Renal pelvis (tissue), 12 donors: ENCODE measurements around the gene RAD52. TPM values are rescaled to one million over a fixed set of nuclear protein-coding genes. Genes with fewer than 3 reads are reported as not detected.

Experiments
- DNase-seq: peaks from one replicate; pipeline ENCODE4 v3.0.0-alpha.2; 2013
- long read RNA-seq, 16 experiments: transcript quantifications; one replicate each; lab custom pipeline, GENCODE V29; 2026
- polyA plus RNA-seq, 3 donors: library from polyadenylated mRNA; unstranded; fragments of 120-200 nt; gene quantifications; one replicate each; pipeline ENCODE4 v1.2.1, GENCODE V29; 2013; ENCODE audit not compliant: insufficient read length in 3 of 3

The RAD52 gene
- polyA plus RNA-seq: 10 to 100 TPM; 21.3 to 46.6 (median 41.0) TPM
- long read RNA-seq, donor 1, partial matches to known transcripts: 0 of 1 reads
- long read RNA-seq, donor 1, other reads (novel, unspliced or antisense): 0 of 1 reads
- long read RNA-seq, donor 2: 0 reads
- long read RNA-seq, donor 3: 0 reads
- long read RNA-seq, donor 4, partial matches to known transcripts: 0 of 3 reads
- long read RNA-seq, donor 4, other reads (novel, unspliced or antisense): 0 of 3 reads
- long read RNA-seq, donor 5: 0 reads
- long read RNA-seq, donor 6, partial matches to known transcripts: 0 of 3 reads
- long read RNA-seq, donor 6, other reads (novel, unspliced or antisense): 0 of 3 reads
- long read RNA-seq, donor 7, transcript RAD52-213 (2 exons, 399 nt): major isoform, 5 of 5 reads
- long read RNA-seq, donor 7, partial matches to known transcripts: 0 of 5 reads
- long read RNA-seq, donor 7, other reads (novel, unspliced or antisense): 0 of 5 reads
- long read RNA-seq, donor 8, partial matches to known transcripts: 0 of 2 reads
- long read RNA-seq, donor 8, other reads (novel, unspliced or antisense): 0 of 2 reads
- long read RNA-seq, donor 9, partial matches to known transcripts: 0 of 2 reads
- long read RNA-seq, donor 9, other reads (novel, unspliced or antisense): 0 of 2 reads
- long read RNA-seq, donor 10, transcript RAD52-213 (2 exons, 399 nt): major isoform, 7 of 7 reads
- long read RNA-seq, donor 10, partial matches to known transcripts: 0 of 7 reads
- long read RNA-seq, donor 10, other reads (novel, unspliced or antisense): 0 of 7 reads
- long read RNA-seq, donor 11, partial matches to known transcripts: 0 of 3 reads
- long read RNA-seq, donor 11, other reads (novel, unspliced or antisense): 0 of 3 reads
- long read RNA-seq, donor 12, partial matches to known transcripts: 0 of 4 reads
- long read RNA-seq, donor 12, other reads (novel, unspliced or antisense): 0 of 4 reads
- long read RNA-seq, donor 13, partial matches to known transcripts: 5 of 8 reads
- long read RNA-seq, donor 13, other reads (novel, unspliced or antisense): 0 of 8 reads
- long read RNA-seq, donor 14: 0 reads
- long read RNA-seq, donor 15, partial matches to known transcripts: 0 of 5 reads
- long read RNA-seq, donor 15, other reads (novel, unspliced or antisense): 0 of 5 reads
- long read RNA-seq, donor 16, partial matches to known transcripts: 0 of 3 reads
- long read RNA-seq, donor 16, other reads (novel, unspliced or antisense): 0 of 3 reads

- peak; percentile 99 for DNase-seq
Measured at GRCh38 chr12:949453-950191, at the start of gene RAD52. Gene RAD52 (minus strand): TSS chr12:949694. CDS start chr12:933058, 16,636 bp downstream.

DNA sequence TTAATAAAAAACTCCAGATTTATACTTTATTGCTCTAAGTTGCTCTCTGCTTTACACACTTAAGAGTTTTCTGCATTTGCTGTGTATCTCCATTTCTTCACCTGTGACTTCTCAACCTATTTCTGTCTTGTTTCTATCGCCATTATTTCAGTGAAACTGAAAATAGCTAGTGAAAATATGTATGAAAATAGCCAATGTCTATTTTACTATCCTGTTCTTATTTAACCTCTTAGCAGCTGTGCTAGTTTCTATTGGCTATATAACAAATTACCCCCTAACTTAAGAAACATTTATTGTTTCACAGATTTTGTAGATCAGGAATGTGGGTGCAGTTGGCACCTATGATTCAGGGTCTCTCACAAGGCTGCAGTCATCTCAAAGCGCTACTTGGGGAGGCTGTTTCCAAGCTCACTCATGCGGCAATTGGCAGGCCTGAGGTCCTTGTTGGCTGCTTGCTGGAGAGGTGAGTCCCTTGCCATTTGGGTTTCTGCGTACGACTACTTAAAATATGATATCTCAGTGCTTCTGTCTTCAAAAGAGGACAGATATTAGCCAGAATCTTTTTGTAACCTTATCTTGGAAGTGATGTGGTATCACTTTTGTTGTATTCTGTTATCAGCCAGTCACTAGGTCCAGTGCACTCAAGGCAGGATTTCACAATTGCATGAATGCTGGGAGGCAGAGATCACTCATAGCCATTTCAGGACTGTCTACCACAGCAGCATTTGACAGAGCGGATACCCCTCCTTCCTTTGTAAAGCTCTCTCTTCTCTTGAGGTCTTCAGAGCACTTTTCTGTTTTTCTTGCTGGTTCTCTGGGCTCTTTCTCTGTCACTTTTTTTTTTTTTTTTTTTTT is 48.8 kb upstream of the RAD52 start:
- no peak for DNase-seq

DNA sequence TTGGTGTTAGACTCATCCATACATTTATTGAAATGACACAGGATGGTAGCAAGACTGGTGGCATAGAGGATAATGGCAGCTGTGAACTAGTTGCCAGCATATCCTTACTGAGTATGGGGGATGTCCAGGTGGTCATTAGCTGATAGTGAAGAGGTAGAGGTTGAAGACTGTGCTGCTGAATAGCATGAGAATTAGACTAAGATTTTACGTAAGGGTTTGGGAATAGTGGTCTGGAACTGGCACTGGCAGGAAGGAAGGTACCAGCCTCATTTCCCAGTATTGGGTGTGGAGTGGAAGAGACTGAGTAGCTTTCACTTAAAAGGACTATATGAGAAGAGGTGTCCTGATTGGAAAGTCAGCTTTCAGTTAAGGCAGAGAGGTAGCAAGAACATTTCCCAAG is 48.0 kb upstream of the RAD52 start:
- DNase-seq: no peak

DNA sequence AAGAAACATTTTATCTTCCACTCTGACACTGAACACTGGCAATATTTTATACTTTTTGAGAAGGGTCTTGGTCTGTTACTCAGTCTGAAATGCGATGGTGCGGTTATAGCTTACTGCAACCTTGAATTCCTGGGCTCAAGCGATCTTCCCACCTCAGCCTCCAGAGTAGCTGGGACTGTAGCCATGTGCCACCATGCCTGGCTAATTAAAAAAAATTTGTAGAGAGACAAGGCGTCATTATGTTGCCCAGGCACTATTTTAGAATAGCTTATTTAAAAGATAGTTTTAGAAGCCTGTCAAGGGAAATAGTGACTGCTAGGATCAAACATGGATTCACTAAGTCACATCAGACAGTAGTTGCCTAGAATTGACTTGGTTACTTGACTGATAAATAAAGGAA is 47.4 kb upstream of the RAD52 start:
- no peak for DNase-seq

DNA sequence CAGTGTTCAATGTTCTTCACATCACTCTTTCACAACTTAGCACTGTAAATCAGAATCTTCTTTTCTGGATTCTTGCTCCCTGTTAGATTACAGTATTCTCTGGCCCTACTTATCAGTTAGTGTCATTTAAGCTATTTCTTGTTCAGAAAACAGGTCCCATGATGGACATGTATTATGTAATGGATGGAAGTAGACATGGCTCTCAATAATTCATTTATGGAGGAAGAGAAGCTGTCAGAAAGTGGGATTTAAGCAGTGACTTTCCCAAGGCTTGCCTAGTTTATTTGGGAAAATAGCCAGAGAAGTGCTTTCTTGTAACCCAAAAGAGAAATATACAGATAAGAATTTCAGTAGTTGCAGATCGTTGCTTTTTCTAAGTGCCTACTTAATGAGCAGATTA is 43.2 kb upstream of the RAD52 start:
- no peak for DNase-seq

DNA sequence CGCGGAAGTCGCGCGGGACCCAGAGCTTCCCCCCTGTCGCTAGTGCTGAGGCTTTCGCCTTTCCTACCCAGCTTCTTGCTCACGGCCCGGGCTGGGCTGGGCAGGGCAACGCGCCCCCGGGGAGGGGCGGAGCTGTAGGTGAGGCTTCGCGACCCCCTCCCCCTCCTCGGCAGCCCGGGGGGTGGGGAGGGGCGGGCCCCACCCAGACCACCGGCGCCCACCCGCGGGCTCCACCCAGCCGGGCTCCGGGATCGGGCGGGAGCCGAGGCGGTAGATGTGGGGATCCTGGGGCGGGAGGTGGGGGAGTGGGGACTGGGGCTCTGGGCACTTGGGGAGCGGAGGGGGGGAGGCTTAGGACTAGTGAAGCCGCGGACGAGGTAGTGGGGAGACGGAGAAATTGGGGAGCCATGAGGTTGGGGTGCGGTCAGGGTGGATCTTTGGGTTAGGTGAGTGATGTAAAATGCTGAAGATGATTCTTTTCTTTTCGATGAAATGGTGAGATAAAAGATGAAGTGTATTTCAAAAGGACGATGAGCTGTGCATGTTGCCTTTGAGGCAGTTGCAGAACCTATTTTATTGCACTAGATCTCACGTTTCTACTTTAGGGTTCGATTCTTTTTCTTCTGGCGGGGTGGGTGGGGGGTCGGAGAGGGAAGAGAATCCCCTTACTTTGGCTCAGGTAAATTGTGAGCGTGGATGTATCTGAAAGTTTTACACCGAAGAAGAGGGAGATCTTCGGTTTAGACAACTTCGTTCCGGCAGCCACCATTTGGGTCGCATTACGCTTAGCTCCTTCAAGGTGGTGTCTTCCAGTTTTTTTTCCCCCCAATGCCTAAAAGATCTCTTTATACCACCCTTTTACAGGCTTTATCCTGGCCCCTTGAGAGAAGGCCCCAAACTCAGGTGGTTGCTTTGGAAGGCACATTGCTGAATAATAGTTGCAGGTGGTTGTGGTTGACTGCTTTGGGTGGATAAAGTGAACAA is 42.1 kb upstream of the RAD52 start:
- DNase-seq: peak; percentile 45

DNA sequence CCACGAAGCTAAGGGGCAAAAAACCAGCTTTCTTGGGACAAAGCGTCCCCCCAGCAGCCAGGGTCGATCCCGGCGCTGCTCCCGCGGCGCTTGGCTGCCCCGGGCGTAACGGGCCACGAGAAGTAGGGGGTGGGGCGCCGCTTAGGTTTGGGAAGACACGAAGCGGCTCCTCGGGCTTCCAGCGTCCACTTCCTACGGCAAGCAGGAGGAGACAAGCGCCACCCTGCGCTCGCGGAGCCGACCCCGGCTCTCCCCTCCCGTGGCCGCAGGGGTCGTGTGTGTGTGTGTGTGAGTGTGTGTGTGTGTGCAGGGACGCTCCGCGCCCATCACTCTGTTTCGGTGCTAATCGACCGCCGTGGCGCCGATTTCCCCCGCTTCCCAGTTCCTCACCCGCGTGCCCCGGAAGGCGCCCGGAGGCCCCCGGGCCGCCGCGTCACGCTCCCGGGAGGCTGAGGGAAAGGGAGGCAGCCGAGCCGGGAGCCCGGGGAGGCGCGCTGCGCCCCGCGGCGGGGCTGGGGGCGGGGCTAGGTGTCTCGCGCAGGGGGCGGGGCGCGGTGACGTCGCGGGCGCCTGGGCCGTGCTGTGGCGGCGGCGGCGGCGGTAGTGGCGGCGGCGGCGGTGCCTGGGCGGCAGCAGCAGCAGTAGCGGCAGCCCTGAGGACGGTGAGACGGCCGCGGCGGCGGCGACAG is 41.3 kb upstream of the RAD52 start, which contains the start of gene ERC1:
ERC1 (plus strand) TSS at position 563 of the 689 bp plus-strand sequence. CDS start 36,681 bp downstream, outside the sequence.
- DNase-seq: peak; percentile 87

DNA sequence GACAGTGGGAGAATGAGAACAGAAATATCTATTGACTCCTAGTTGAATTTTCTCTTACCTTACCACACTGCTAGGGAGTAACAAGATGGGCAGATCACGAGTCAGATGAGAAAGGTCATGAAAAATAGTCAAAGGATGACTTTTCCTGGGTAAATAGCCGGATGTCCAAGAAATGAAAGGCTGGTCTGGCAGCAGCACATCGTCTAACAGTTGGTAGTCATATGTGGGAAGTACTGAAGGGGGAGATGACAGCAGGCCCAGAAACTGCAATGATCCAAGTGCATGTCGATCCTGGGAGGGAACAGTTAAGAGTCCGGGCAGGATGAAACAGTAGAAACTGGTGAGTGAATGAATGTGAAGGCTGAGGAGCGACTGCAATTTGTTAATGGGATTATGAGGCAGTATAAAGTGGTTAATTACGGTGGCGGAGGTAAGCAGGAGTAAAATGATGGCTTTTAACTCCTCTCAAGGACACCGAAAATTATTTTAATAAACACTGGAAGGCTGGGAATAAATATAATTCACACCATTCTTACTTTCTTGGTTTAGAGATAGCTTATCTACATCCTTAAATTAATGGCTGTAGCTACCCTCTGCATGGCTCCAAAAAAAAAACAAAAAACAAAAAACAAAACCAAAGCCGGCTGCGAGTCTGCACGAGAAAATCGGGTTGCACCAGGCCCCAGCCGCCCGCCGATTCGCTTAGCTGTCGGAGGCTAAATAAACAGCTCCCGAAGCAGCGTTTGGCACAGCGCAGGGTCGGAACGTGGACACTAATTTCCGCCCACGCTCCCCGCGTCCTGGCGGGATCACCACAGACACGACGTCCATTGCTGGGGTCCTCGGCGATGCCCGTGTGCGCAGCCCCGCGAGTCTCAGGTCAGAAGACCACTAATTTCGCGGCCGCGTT is 40.5 kb upstream of the RAD52 start:
- peak; percentile 38 for DNase-seq

DNA sequence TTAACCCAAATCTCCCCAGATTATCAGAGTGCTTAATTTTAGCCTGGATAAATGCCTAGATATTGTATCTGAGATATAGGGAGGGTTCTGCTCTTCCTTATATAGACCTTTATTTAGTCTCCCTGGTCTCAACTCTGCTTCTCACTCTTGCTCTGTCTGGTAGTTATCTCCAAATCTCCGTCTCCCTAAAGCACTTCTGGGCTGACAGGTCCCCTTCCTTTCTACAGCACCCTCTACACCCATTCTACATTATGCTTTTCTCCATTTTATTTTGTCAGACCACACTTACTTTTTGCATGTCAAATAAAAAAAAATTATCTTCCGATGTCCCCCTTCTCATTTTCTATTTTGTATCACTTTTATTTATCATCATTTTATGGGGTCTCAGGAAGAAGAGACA is 39.6 kb upstream of the RAD52 start:
- no peak for DNase-seq

DNA sequence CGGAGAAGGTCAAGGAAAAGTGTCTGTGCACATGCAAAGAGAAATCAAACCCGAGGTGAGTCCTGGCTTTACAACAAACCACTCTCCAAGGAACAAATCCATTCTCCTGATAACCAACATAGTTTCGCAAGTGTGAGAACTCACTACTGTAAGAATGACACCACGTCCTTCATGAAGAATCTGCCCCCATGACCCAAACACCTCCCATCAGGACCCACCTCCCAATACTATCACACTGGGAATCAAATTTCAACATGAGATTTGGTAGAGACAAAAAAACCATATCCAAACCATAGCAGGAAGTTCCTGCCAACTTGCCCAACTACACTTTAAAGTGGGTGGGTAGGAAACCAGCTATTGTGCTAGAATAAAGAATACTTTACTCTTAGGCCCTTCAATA is 39.2 kb upstream of the RAD52 start:
- no peak for DNase-seq

DNA sequence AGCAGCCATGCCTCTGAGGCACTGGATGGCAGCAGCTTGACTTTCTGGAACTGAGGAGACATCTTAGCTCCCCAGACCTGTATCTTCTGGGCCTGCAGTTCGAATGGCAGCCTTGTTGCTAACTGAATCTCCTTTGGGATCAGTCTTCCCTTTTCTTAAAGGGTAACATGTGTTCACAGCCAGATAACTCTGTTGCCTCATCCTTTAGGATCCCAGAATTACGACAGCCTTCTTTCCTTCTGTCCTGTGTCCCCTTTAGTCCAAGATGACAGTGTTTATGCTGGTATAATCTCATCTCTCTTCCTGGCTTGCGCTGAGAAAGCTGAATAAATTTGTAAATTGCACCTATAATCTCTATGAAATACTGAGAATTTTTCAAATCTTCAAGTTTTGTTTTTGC is 32.5 kb upstream of the RAD52 start:
- DNase-seq: no peak

DNA sequence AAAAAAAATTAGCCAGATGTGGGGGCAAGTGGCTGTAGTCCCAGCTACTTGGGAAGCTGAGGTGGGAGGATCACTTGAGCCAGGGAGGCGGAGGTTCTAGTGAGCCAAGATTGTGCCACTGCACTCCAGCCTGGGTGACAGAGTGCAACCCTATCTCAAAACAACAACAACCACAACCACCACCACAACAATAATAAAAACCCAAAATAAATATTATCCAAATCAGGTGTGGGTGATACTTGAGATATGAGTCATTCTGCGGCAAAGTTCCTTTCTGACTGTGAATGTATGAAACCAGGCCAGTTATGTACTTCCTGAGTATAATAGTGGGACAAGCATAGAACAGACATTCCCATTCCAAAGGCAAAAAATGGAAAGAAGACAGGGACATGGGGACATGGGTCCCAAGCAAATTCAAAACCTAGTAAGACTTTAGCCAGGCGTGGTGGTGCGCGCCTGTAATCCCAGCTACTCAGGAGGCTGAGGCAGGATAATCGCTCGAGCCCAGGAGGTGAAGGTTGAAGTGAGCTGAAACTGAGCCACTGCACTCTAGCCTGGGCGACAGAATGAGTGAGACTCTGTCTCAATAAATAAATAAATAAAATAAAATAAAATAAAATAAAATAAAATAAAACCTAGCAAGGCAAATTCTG is 31.8 kb upstream of the RAD52 start:
- DNase-seq: no peak

GRCh38 chr12:979349-979748 is 29.9 kb upstream of the RAD52 start:
- DNase-seq: no peak

DNA sequence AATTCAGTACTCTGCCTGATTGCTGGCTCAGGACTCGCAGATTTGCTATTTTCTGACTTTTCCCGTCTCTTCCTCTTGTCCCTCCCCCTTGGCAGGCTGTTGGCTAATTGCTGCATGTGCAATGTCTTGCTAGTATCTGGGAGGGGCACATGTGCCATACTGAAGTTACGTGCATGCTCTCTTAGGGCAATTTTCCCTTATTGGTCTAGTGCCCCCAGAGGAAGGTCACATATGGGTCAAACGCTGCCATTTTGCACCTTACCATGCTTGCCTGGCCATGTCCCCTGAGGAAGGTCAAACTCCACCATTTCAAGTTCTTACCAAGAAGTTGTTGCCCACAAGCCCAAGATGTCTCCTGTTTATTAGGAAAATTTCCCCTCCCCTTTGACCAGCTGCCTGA is 27.7 kb upstream of the RAD52 start:
- no peak for DNase-seq

DNA sequence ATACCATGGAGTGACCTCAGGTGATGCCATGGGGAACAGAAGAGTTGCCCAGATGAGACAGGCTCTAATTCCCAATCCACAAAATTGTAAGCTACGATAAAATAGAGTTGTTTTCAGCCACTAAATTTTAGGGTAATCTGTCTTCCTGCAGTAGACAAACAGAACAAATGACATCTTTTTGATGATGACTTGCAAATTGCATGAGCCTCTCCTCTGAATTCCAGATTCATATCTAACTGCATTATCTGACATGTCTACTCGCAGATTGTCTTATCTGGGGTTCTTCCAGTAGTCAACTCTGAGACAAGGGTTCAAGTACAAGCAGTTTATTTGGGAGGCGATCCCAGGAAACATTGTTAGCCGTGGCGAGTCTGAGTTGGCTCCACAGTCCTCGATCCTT is 27.1 kb upstream of the RAD52 start:
- DNase-seq: no peak

DNA sequence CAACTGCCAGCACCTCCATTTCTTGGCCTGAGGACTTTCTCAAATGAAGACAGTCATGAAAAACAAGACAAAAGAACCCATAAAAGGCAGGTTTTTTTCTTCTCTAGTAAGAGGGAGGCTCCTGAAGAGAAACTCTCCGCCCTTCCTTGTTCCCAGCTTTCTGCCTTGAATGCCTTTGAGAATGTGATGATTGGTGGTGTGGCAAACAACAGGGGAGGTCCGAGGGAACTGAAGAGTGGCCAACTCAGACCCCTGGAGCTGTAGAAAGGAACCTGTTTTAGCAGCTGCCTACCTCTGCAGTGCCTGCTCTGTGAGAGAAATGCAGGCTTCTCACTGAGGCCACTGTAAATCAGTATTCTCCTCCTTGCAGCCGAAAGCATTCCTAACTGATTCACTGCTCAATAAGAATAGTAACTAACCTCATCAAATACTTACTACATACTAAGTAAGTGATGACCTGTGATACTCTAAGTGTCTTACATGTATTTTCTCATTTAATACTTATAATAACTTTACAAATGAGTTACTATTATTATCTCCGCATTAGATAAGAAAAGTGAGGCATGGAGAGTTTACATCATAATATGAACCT is 24.9 kb upstream of the RAD52 start:
- DNase-seq: no peak
